Stimulated activated CD4-positive, alpha-beta T cell treated with anti-CD3 and anti-CD28 coated beads, Interleukin-12 subunit alpha, Interleukin-12 subunit beta, amount 100 ng/mL, for 24 hours (primary cell): ENCODE results near the gene ACP7.
"Not testable (repeated sequence)": the region's sequence is repeated elsewhere in the genome, so short reads cannot be mapped to it uniquely, and the experiment has no call there.

Experiments used
- DNase-seq, 2 experiments: peaks; one replicate each; pipeline ENCODE4 v3.0.0-alpha.2; 2020; ENCODE audit warnings: low read depth in 2 of 2

The ACP7 gene

GRCh38 chr19:39130337-39131254, 46.4 kb downstream of the ACP7 start:
- DNase-seq = no peak

GRCh38 chr19:39131255-39131755, 47.1 kb downstream of the ACP7 start:
- no peak for DNase-seq

- DNase-seq = no peak
Measured at GRCh38 chr19:39132344-39132969, 48.3 kb downstream of the ACP7 start.

GRCh38 chr19:39133431-39134270, 49.5 kb downstream of the ACP7 start:
- DNase-seq = no peak

- no peak for DNase-seq
Measured at GRCh38 chr19:39135701-39136100, 51.5 kb downstream of the ACP7 start.

- DNase-seq = no peak
Measured at GRCh38 chr19:39136225-39136940, 52.2 kb downstream of the ACP7 start.

GRCh38 chr19:39137131-39137530, 53.0 kb downstream of the ACP7 start:
- DNase-seq = no peak

- DNase-seq = no peak
Measured at GRCh38 chr19:39138221-39139211, 54.3 kb downstream of the ACP7 start.

GRCh38 chr19:39139305-39139874, 55.2 kb downstream of the ACP7 start:
- no peak for DNase-seq

- no peak for DNase-seq
Measured at GRCh38 chr19:39139971-39140453, 55.8 kb downstream of the ACP7 start.

- no peak for DNase-seq
Measured at GRCh38 chr19:39140594-39140993, 56.4 kb downstream of the ACP7 start.

- DNase-seq = no peak
Measured at GRCh38 chr19:39141929-39142328, 57.8 kb downstream of the ACP7 start.

GRCh38 chr19:39142630-39143029, 58.5 kb downstream of the ACP7 start:
- DNase-seq = no peak

GRCh38 chr19:39143757-39144289, 59.7 kb downstream of the ACP7 start:
- not testable (repeated sequence) for DNase-seq

GRCh38 chr19:39144290-39145071, 60.3 kb downstream of the ACP7 start:
- DNase-seq = no peak

GRCh38 chr19:39145180-39145953, 61.2 kb downstream of the ACP7 start:
- no peak for DNase-seq

- DNase-seq = no peak
Measured at GRCh38 chr19:39146091-39146490, 61.9 kb downstream of the ACP7 start.
